ENCODE results near the gene HOOK2. TPM values are rescaled to one million over a fixed set of nuclear protein-coding genes. Genes with fewer than 3 reads are reported as not detected.

Gene HOOK2
- polyA plus RNA-seq, 1 of the 3 experiments (the other 2 are of a cell fraction), result 33.0 TPM

DNA sequence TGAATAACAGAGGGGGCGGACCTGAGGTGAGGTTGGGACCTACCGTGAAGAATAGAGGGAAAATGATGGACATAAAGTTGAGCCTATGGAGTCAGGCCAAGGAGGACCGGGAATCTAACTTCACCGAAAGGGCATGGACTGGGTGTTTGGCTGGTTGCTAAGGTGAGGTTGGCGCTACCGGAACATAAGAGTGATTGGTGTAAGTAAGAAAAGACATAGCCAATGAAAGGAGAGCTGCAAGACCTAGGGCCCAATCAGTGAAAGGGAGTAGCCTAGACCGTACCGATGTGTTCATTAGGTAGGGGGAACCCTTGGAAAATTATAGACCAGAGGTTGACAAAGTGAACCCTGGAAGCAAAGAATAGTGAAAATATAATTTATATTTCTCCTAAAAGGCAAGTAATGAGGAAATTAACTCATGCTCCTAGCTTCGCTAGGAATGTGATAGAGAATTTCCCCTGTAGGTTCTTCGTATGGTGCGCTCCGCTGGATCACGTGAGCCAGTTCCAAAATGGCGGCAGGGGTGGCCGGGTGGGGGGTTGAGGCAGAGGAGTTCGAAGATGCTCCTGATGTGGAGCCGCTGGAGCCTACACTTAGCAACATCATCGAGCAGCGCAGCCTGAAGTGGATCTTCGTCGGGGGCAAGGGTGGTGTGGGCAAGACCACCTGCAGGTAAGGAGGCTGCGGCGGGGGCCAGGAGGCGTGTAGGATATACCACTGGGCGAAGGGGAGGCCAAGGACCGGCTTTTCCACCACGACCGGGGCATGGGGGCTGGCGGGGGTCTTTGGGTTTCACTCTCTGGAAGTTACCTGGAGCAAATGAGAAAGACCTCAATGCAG is 38.1 kb downstream of the HOOK2 start, which contains the start of gene GET3:
Gene GET3 (plus strand): TSS at position 503 of the 840 bp plus-strand sequence. CDS start 9 bp downstream, at position 512.
- Histone ChIP-seq H3K27me3 (ENCODE audit: insufficient read depth) (no peaks in the 10 kb centered on the region), H3K4me2 (peak within 1 kb of the TSS; percentile 96), H3K9ac (peak within 1 kb of the TSS; percentile 81), H3K36me3 (replicated peaks in 1 of 2; ENCODE audit: control insufficient read depth in 1 of 2, insufficient read depth in 2 of 2, low read length in 1 of 2) (peaks cover 6 to 11% of the 10 kb centered on the region in 2 experiments), H2AFZ (ENCODE audit: low read depth) (peak within 1 kb of the TSS; percentile 82), H3K4me3 (ENCODE audit: low read depth in 2 of 2, low read length in 1 of 2) (peak within 1 kb of the TSS; percentile 83 to 84), H3K9me3 (no peaks in the 10 kb centered on the region), H4K20me1 (ENCODE audit: insufficient read depth) (peaks cover 17% of the 10 kb centered on the region), H3K27ac (ENCODE audit: low read depth in 2 of 2, low read length in 1 of 2) (peak within 1 kb of the TSS; percentile 84 to 96), H3K9me2 (no peaks in the 10 kb centered on the region), H3F3A (replicated peaks; ENCODE audit: insufficient read depth) (peaks cover 20% of the 10 kb centered on the region), H3K79me2 (ENCODE audit: insufficient read depth) (peaks cover 42% of the 10 kb centered on the region), H3K4me1 (ENCODE audit: control insufficient read depth in 1 of 2, insufficient read depth in 2 of 2, low read depth in 1 of 2, low read length in 1 of 2) (peaks cover 9 to 28% of the 10 kb centered on the region in 2 experiments; a peak in 1 of 4 replicates)
- DNase-seq, result peak; percentile 86
- ChIA-PET CTCF (interaction anchor here (0.9 to 23.9 kb wide), 8 partner anchors 9 to 65 kb away, joined by 3 to 273 read pairs (median 4); partner anchors contain the start of genes PRDX2 and THSD8), POLR2A (interaction anchor here (0.6 to 1.2 kb wide), 7 partner anchors 10 to 54 kb away, joined by 3 to 5 read pairs (median 3); partner anchors contain the start of gene JUNB)
- 2% methylated on average over 20 of the region's 29 CpGs for WGBS (ENCODE audit: low lambda C conversion rate)
- no peak for TF ChIP-seq REST (IDR thresholded peaks at IDR 0.05; ENCODE audit: low read depth, low read length)
- TF ChIP-seq JUND (IDR thresholded peaks at IDR 0.05), result no peak; the same call in 1 of the 2 replicates
- TF ChIP-seq FOXJ3 (CRISPR knock-in tag; IDR thresholded peaks at IDR 0.05), result no peak
- peak; percentile 82 for TF ChIP-seq POLR2AphosphoS5 (IDR thresholded peaks at IDR 0.05; ENCODE audit: low read depth, low read length)
- TF ChIP-seq RCOR1 (IDR thresholded peaks at IDR 0.05; ENCODE audit: low read length), result no peak
- no peak for TF ChIP-seq RXRA (IDR thresholded peaks at IDR 0.05; ENCODE audit: borderline replicate concordance, low read depth)
- TF ChIP-seq, protein P1, sequence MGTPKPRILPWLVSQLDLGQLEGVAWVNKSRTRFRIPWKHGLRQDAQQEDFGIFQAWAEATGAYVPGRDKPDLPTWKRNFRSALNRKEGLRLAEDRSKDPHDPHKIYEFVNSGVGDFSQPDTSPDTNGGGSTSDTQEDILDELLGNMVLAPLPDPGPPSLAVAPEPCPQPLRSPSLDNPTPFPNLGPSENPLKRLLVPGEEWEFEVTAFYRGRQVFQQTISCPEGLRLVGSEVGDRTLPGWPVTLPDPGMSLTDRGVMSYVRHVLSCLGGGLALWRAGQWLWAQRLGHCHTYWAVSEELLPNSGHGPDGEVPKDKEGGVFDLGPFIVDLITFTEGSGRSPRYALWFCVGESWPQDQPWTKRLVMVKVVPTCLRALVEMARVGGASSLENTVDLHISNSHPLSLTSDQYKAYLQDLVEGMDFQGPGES (IDR thresholded peaks at IDR 0.05; ENCODE audit: low read depth, low read length), result 0 out of 2 replicates have a peak, but pooled peaks have one; percentile 79
- TF ChIP-seq, protein P2, sequence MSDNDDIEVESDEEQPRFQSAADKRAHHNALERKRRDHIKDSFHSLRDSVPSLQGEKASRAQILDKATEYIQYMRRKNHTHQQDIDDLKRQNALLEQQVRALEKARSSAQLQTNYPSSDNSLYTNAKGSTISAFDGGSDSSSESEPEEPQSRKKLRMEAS (IDR thresholded peaks at IDR 0.05; ENCODE audit: low read depth), result peak; percentile 93
- no peak for TF ChIP-seq FOSL2 (IDR thresholded peaks at IDR 0.05; ENCODE audit: borderline replicate concordance, low read depth)
- peak; percentile 94 for TF ChIP-seq MXI1 (IDR thresholded peaks at IDR 0.05; ENCODE audit: low read depth, low read length)
- TF ChIP-seq, protein P3, sequence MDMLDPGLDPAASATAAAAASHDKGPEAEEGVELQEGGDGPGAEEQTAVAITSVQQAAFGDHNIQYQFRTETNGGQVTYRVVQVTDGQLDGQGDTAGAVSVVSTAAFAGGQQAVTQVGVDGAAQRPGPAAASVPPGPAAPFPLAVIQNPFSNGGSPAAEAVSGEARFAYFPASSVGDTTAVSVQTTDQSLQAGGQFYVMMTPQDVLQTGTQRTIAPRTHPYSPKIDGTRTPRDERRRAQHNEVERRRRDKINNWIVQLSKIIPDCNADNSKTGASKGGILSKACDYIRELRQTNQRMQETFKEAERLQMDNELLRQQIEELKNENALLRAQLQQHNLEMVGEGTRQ (IDR thresholded peaks at IDR 0.05; ENCODE audit: borderline replicate concordance, low read depth, low read length), result peak; percentile 84
- peak; percentile 75; the same call in 1 of the 2 replicates for TF ChIP-seq SIN3A (IDR thresholded peaks at IDR 0.05; ENCODE audit: borderline replicate concordance, low read depth, low read length)
- TF ChIP-seq, protein P4, sequence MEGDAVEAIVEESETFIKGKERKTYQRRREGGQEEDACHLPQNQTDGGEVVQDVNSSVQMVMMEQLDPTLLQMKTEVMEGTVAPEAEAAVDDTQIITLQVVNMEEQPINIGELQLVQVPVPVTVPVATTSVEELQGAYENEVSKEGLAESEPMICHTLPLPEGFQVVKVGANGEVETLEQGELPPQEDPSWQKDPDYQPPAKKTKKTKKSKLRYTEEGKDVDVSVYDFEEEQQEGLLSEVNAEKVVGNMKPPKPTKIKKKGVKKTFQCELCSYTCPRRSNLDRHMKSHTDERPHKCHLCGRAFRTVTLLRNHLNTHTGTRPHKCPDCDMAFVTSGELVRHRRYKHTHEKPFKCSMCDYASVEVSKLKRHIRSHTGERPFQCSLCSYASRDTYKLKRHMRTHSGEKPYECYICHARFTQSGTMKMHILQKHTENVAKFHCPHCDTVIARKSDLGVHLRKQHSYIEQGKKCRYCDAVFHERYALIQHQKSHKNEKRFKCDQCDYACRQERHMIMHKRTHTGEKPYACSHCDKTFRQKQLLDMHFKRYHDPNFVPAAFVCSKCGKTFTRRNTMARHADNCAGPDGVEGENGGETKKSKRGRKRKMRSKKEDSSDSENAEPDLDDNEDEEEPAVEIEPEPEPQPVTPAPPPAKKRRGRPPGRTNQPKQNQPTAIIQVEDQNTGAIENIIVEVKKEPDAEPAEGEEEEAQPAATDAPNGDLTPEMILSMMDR (IDR thresholded peaks at IDR 0.05), result no peak
- peak; percentile 94 for TF ChIP-seq TAF1 (IDR thresholded peaks at IDR 0.05; ENCODE audit: borderline replicate concordance, low read depth, low read length)
- TF ChIP-seq, protein P5, sequence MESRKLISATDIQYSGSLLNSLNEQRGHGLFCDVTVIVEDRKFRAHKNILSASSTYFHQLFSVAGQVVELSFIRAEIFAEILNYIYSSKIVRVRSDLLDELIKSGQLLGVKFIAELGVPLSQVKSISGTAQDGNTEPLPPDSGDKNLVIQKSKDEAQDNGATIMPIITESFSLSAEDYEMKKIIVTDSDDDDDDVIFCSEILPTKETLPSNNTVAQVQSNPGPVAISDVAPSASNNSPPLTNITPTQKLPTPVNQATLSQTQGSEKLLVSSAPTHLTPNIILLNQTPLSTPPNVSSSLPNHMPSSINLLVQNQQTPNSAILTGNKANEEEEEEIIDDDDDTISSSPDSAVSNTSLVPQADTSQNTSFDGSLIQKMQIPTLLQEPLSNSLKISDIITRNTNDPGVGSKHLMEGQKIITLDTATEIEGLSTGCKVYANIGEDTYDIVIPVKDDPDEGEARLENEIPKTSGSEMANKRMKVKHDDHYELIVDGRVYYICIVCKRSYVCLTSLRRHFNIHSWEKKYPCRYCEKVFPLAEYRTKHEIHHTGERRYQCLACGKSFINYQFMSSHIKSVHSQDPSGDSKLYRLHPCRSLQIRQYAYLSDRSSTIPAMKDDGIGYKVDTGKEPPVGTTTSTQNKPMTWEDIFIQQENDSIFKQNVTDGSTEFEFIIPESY (IDR thresholded peaks at IDR 0.05; ENCODE audit: borderline replicate concordance, low read depth), result no peak
- peak; percentile 84; the same call in 1 of the 2 replicates for TF ChIP-seq RFX5 (IDR thresholded peaks at IDR 0.05; ENCODE audit: low read length)
- no peak for TF ChIP-seq TEAD4 (IDR thresholded peaks at IDR 0.05; ENCODE audit: borderline replicate concordance, insufficient read depth)
- no peak for TF ChIP-seq NRF1 (IDR thresholded peaks at IDR 0.05; ENCODE audit: low read depth, low read length)
- TF ChIP-seq RAD21 (IDR thresholded peaks at IDR 0.05; ENCODE audit: low read length), result no peak
- TF ChIP-seq NFIC (IDR thresholded peaks at IDR 0.05; ENCODE audit: borderline replicate concordance), result no peak
- no peak for TF ChIP-seq FOXM1 (IDR thresholded peaks at IDR 0.05; ENCODE audit: low read depth)
- TF ChIP-seq GABPA (IDR thresholded peaks at IDR 0.05; ENCODE audit: low read depth), result peak; percentile 19; the same call in 1 of the 2 replicates

Data from SK-N-SH (cell line).